ENCODE data around the gene FSD1L. TPM values are rescaled to one million over a fixed set of nuclear protein-coding genes. Genes with fewer than 3 reads are reported as not detected.

FSD1L gene
- total RNA-seq, 6 experiments from 2014 or later, result 1.6 to 3.0 (median 2.4) TPM

GRCh38 chr9:105468875-105469274 lies 21.0 kb downstream of the FSD1L start:
- Mint-ChIP-seq H3K9me3 (no peaks in the 10 kb centered on the region), H3K36me3 (ENCODE audit: low read depth) (peaks cover 51% of the 10 kb centered on the region), H3K27ac (no peak overlapping the region), H3K27me3 (ENCODE audit: insufficient read depth) (no peaks in the 10 kb centered on the region), H3K4me1 (ENCODE audit: low read depth) (peaks cover 24% of the 10 kb centered on the region), H3K4me3 (no peak overlapping the region)
- DNase-seq, result no peak
- TF ChIP-seq CTCF (IDR thresholded peaks at IDR 0.05), result no peak

GRCh38 chr9:105473221-105473620 lies 25.4 kb downstream of the FSD1L start:
- H3K27ac Mint-ChIP-seq, result no peak overlapping the region
- no peaks in the 10 kb centered on the region for H3K9me3 Mint-ChIP-seq
- peaks cover 23% of the 10 kb centered on the region for H3K36me3 Mint-ChIP-seq (ENCODE audit: low read depth)
- peaks cover 15% of the 10 kb centered on the region for H3K4me1 Mint-ChIP-seq (ENCODE audit: low read depth)
- H3K4me3 Mint-ChIP-seq, result no peak overlapping the region
- no peaks in the 10 kb centered on the region for H3K27me3 Mint-ChIP-seq (ENCODE audit: insufficient read depth)
- no peak for DNase-seq
- no peak for TF ChIP-seq CTCF (IDR thresholded peaks at IDR 0.05)

- Mint-ChIP-seq H3K9me3 (no peaks in the 10 kb centered on the region), H3K27ac (peak overlapping the region; percentile 4; the same call in 1 of the 2 replicates), H3K4me1 (ENCODE audit: low read depth) (peaks cover 15% of the 10 kb centered on the region), H3K27me3 (ENCODE audit: insufficient read depth) (no peaks in the 10 kb centered on the region), H3K36me3 (ENCODE audit: low read depth) (peaks cover 11% of the 10 kb centered on the region; the same call in 1 of the 2 replicates), H3K4me3 (no peak overlapping the region)
- TF ChIP-seq CTCF (IDR thresholded peaks at IDR 0.05), result peak; percentile 68
- peak; percentile 52 for DNase-seq
Measured at GRCh38 chr9:105475302-105475701, 27.5 kb downstream of the FSD1L start.

GRCh38 chr9:105479846-105480245 lies 32.0 kb downstream of the FSD1L start:
- Mint-ChIP-seq H3K9me3 (no peaks in the 10 kb centered on the region), H3K4me3 (no peak overlapping the region), H3K27me3 (ENCODE audit: insufficient read depth) (no peaks in the 10 kb centered on the region), H3K36me3 (ENCODE audit: low read depth) (peaks cover 4% of the 10 kb centered on the region; the same call in 1 of the 2 replicates), H3K4me1 (ENCODE audit: low read depth) (peaks cover 15% of the 10 kb centered on the region), H3K27ac (no peak overlapping the region)
- TF ChIP-seq CTCF (IDR thresholded peaks at IDR 0.05), result no peak
- no peak for DNase-seq

- Mint-ChIP-seq H3K4me3 (no peak overlapping the region), H3K27me3 (ENCODE audit: insufficient read depth) (no peaks in the 10 kb centered on the region), H3K36me3 (ENCODE audit: low read depth) (peaks cover 12% of the 10 kb centered on the region), H3K9me3 (no peaks in the 10 kb centered on the region), H3K27ac (no peak overlapping the region), H3K4me1 (ENCODE audit: low read depth) (no peaks in the 10 kb centered on the region)
- DNase-seq, result no peak
- TF ChIP-seq CTCF (IDR thresholded peaks at IDR 0.05), result no peak
Measured at GRCh38 chr9:105483618-105484017, 35.8 kb downstream of the FSD1L start.

GRCh38 chr9:105484226-105484625 lies 36.4 kb downstream of the FSD1L start:
- no peaks in the 10 kb centered on the region for H3K9me3 Mint-ChIP-seq
- H3K36me3 Mint-ChIP-seq (ENCODE audit: low read depth), result peaks cover 13% of the 10 kb centered on the region
- no peaks in the 10 kb centered on the region for H3K4me1 Mint-ChIP-seq (ENCODE audit: low read depth)
- TF ChIP-seq CTCF (IDR thresholded peaks at IDR 0.05), result no peak
- H3K27ac Mint-ChIP-seq, result no peak overlapping the region
- no peak overlapping the region for H3K4me3 Mint-ChIP-seq
- DNase-seq, result no peak
- no peaks in the 10 kb centered on the region for H3K27me3 Mint-ChIP-seq (ENCODE audit: insufficient read depth)
